Measurements from ENCODE around the gene AIPL1. TPM values are rescaled to one million over a fixed set of nuclear protein-coding genes. Genes with fewer than 3 reads are reported as not detected.

The AIPL1 gene
- total RNA-seq, 2 experiments from 2014 or later = not detected

DNA sequence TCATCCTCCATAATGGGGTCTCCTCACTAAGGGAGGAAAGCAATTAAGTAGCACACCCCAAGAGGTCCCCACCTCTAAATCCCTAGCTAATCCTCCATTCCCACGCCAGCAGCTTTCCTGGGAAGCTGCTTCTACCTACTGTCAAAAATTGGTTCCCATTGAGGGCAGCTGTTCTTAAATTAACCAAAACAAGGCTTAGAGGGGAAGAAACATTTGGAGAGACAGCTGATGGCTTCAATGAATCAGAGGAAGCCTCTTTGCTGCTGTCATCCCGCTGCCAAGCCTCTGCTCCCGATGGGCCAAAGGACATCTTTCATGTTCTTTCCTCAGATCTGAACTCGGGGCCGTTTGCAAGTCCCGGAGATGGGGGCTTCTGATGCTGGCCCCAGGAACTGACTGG lies 26.6 kb downstream of the AIPL1 start:
- intact Hi-C loops (cut with micrococcal nuclease; ENCODE audit: unreplicated experiment) = no loop called here
- CTCF ChIA-PET (ENCODE audit: unreplicated experiment) = no interaction called here
- Histone ChIP-seq H3K4me2 (ENCODE audit: low read length) (no peak overlapping the region), H3K4me3 (ENCODE audit: low read depth, low read length, poor library complexity, severe bottlenecking) (no peak overlapping the region), H3K27ac (ENCODE audit: low read depth, low read length, poor library complexity, severe bottlenecking) (no peak overlapping the region), H3K9me2 (ENCODE audit: insufficient read depth, low read length) (no peaks in the 10 kb centered on the region), H3K9me3 (ENCODE audit: low read length) (no peaks in the 10 kb centered on the region), H4K20me1 (ENCODE audit: insufficient read depth, low read length) (no peaks in the 10 kb centered on the region), H2AFZ (ENCODE audit: low read length) (no peak overlapping the region), H3K4me1 (ENCODE audit: insufficient read depth, low read length, poor library complexity, severe bottlenecking) (no peaks in the 10 kb centered on the region), H3K79me2 (ENCODE audit: insufficient read depth, low read depth, low read length) (no peaks in the 10 kb centered on the region), H3K36me3 (ENCODE audit: insufficient read depth, low read length) (no peaks in the 10 kb centered on the region)
- no peak for DNase-seq (ENCODE audit: low spot score)
- BruUV-seq (replicated peaks) = no TSS peak
- POLR2A ChIA-PET = no interaction called here
- TF ChIP-seq CTCF (conservative IDR thresholded peaks at IDR 0.05; ENCODE audit: low read length) = no peak
- TF ChIP-seq EZH2phosphoT487 (IDR thresholded peaks at IDR 0.05; ENCODE audit: borderline replicate concordance, low read depth, low read length) = no peak

- CTCF ChIA-PET (ENCODE audit: unreplicated experiment) = no interaction called here
- no peak for DNase-seq (ENCODE audit: low spot score)
- intact Hi-C loops (cut with micrococcal nuclease; ENCODE audit: unreplicated experiment) = no loop called here
- H3K4me2 ChIP-seq (ENCODE audit: low read length) = no peak overlapping the region
- H3K9me2 ChIP-seq (ENCODE audit: insufficient read depth, low read length) = no peaks in the 10 kb centered on the region
- H3K79me2 ChIP-seq (ENCODE audit: insufficient read depth, low read depth, low read length) = no peaks in the 10 kb centered on the region
- H2AFZ ChIP-seq (ENCODE audit: low read length) = no peak overlapping the region
- POLR2A ChIA-PET = no interaction called here
- H3K4me3 ChIP-seq (ENCODE audit: low read depth, low read length, poor library complexity, severe bottlenecking) = no peak overlapping the region
- no TSS peak for BruUV-seq (replicated peaks)
- H3K4me1 ChIP-seq (ENCODE audit: insufficient read depth, low read length, poor library complexity, severe bottlenecking) = no peaks in the 10 kb centered on the region
- no peaks in the 10 kb centered on the region for H3K9me3 ChIP-seq (ENCODE audit: low read length)
- no peaks in the 10 kb centered on the region for H3K36me3 ChIP-seq (ENCODE audit: insufficient read depth, low read length)
- H4K20me1 ChIP-seq (ENCODE audit: insufficient read depth, low read length) = no peaks in the 10 kb centered on the region
- H3K27ac ChIP-seq (ENCODE audit: low read depth, low read length, poor library complexity, severe bottlenecking) = no peak overlapping the region
- TF ChIP-seq CTCF (conservative IDR thresholded peaks at IDR 0.05; ENCODE audit: low read length) (no peak), EZH2phosphoT487 (IDR thresholded peaks at IDR 0.05; ENCODE audit: borderline replicate concordance, low read depth, low read length) (no peak)
Observed at GRCh38 chr17:6402258-6402657, 32.7 kb downstream of the AIPL1 start.

DNA sequence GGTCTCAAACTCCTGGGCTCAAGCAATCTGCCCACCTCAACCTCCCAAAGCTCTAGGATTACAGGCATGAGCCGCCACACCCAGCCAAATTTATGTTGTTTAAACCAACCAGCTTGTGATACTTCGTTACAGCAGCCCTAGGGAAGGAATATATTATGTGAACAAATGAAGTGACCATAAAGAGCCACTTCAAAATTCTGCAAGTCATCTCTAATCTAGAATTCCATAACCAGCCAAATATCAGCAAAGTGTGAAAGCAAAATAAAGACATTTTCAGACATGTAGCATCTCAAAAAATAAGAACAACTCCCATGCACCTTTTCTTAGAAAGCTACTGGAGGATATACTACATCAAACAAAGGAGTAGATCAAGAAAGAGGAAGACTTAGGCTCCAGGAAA lies 36.0 kb downstream of the AIPL1 start:
- Histone ChIP-seq H3K9me3 (ENCODE audit: low read length) (no peaks in the 10 kb centered on the region), H3K36me3 (ENCODE audit: insufficient read depth, low read length) (no peaks in the 10 kb centered on the region), H3K9me2 (ENCODE audit: insufficient read depth, low read length) (no peaks in the 10 kb centered on the region), H3K4me1 (ENCODE audit: insufficient read depth, low read length, poor library complexity, severe bottlenecking) (no peaks in the 10 kb centered on the region), H3K4me3 (ENCODE audit: low read depth, low read length, poor library complexity, severe bottlenecking) (no peak overlapping the region), H3K79me2 (ENCODE audit: insufficient read depth, low read depth, low read length) (no peaks in the 10 kb centered on the region), H3K4me2 (ENCODE audit: low read length) (no peak overlapping the region), H3K27ac (ENCODE audit: low read depth, low read length, poor library complexity, severe bottlenecking) (no peak overlapping the region), H2AFZ (ENCODE audit: low read length) (no peak overlapping the region), H4K20me1 (ENCODE audit: insufficient read depth, low read length) (no peaks in the 10 kb centered on the region)
- ChIA-PET POLR2A (no interaction called here), CTCF (ENCODE audit: unreplicated experiment) (no interaction called here)
- DNase-seq (ENCODE audit: low spot score) = no peak
- intact Hi-C loops (cut with micrococcal nuclease; ENCODE audit: unreplicated experiment) = no loop called here
- no peak for TF ChIP-seq EZH2phosphoT487 (IDR thresholded peaks at IDR 0.05; ENCODE audit: borderline replicate concordance, low read depth, low read length)
- BruUV-seq (replicated peaks) = no TSS peak
